Uterus (tissue), 4 donors: ENCODE results near the gene KCNC2. TPM values are rescaled to one million over a fixed set of nuclear protein-coding genes. Genes with fewer than 3 reads are reported as not detected.
"Not testable (repeated sequence)": the region's sequence is repeated elsewhere in the genome, so short reads cannot be mapped to it uniquely, and the experiment has no call there.

Experiments
- DNase-seq, 2 donors: peaks; one replicate each; pipeline ENCODE4 v3.0.0-alpha.2; 2019 to 2020
- H3K27ac ChIP-seq, 2 donors: fragments of 200-600 bp; sonication (generic); 1 replicate in 1 of 2; 2 replicates in 1 of 2; pipeline ENCODE4 v1.5.1; 2016 to 2018
- H3K27me3 ChIP-seq, 2 donors: fragments of 200-600 bp; sonication (generic); one replicate each; pipeline ENCODE4 v1.5.1; 2018 to 2019; ENCODE audit warnings: control low read depth in 1 of 2
- H3K36me3 ChIP-seq, 2 donors: fragments of 200-600 bp; sonication (generic); one replicate each; pipeline ENCODE4 v1.5.1; 2019; ENCODE audit warnings: control low read depth in 1 of 2
- H3K4me1 ChIP-seq, 2 donors: fragments of 200-600 bp; sonication (generic); one replicate each; pipeline ENCODE4 v1.5.1; 2018 to 2019; ENCODE audit warnings: control low read depth in 1 of 2
- H3K4me3 ChIP-seq, 2 donors: fragments of 200-600 bp; sonication (generic); 1 replicate in 1 of 2; 2 replicates in 1 of 2; pipeline ENCODE4 v1.5.1; 2018 to 2019; ENCODE audit warnings: mild to moderate bottlenecking in 1 of 2
- H3K9me3 ChIP-seq, 2 donors: fragments of 200-600 bp; sonication (generic); one replicate each; pipeline ENCODE4 v1.5.1; 2019; ENCODE audit warnings: control low read depth in 1 of 2
- POLR2A ChIP-seq, 2 donors: fragments of 450-650 bp; IDR thresholded peaks; one replicate each; pipeline ENCODE4 v1.6.1; 2016; ENCODE audit warnings: antibody characterized with exemption in 2 of 2, mild to moderate bottlenecking in 1 of 2, moderate library complexity in 1 of 2
- intact Hi-C: fragments of 100-400 bp; cut with DNase I; formaldehyde crosslinking; loops from one replicate; pipeline ENCODE4 v1.15.1; 2023; ENCODE audit warnings: low total_unique reads
- total RNA-seq, 4 donors: library from RNA; depleted of rRNA in 3 of 4; stranded (reverse); fragments of >200 nt in 3 of 4; gene quantifications; one replicate each; pipeline versions ENCODE4 v1.1.0 to v1.2.4, GENCODE V29; 2014 to 2023
- TF ChIP-seq, protein P1 (sequence below), 4 experiments: fragments of 200-600 bp in 2 of 4; fragments of 450-650 bp in 2 of 4; sonication (generic) in 2 of 4; IDR thresholded peaks; one replicate each; pipeline ENCODE4 v1.5.1; 2016 to 2019; ENCODE audit warnings: antibody characterized with exemption in 4 of 4, mild to moderate bottlenecking in 2 of 4, moderate library complexity in 1 of 4
- donor health status: DM: yes; HTN: yes; CAD: no.

Gene KCNC2
- total RNA-seq, 4 donors from 2014 or later: 3.6 TPM; not detected in 3

DNA sequence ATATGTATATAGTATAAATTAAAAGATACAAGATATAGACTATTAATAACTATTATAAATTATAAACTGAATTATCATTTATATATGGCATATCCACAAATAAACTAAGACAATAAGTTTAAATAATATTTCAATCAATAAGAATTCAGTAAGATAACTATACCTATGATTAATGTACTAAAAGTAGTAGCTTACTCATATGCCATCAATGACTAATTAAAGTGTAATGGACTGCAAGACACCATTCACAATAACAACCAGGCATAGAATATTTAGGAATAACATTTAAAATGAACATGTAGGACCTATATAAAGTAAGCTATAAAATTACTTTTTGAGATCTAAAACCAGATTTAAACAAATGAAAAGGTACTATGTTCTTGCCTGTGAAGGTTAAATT, 18.8 kb downstream of the KCNC2 start:
- H3K27ac ChIP-seq: no peak overlapping the region
- intact Hi-C loops: no loop called here
- no peaks in the 10 kb centered on the region for H3K27me3 ChIP-seq
- DNase-seq: no peak
- H3K4me1 ChIP-seq: no peaks in the 10 kb centered on the region
- H3K9me3 ChIP-seq: no peaks in the 10 kb centered on the region
- no peaks in the 10 kb centered on the region for H3K36me3 ChIP-seq
- no peak overlapping the region for H3K4me3 ChIP-seq
- no peak for TF ChIP-seq POLR2A (IDR thresholded peaks at IDR 0.05)
- TF ChIP-seq, protein P1, sequence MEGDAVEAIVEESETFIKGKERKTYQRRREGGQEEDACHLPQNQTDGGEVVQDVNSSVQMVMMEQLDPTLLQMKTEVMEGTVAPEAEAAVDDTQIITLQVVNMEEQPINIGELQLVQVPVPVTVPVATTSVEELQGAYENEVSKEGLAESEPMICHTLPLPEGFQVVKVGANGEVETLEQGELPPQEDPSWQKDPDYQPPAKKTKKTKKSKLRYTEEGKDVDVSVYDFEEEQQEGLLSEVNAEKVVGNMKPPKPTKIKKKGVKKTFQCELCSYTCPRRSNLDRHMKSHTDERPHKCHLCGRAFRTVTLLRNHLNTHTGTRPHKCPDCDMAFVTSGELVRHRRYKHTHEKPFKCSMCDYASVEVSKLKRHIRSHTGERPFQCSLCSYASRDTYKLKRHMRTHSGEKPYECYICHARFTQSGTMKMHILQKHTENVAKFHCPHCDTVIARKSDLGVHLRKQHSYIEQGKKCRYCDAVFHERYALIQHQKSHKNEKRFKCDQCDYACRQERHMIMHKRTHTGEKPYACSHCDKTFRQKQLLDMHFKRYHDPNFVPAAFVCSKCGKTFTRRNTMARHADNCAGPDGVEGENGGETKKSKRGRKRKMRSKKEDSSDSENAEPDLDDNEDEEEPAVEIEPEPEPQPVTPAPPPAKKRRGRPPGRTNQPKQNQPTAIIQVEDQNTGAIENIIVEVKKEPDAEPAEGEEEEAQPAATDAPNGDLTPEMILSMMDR (IDR thresholded peaks at IDR 0.05): no peak

DNA sequence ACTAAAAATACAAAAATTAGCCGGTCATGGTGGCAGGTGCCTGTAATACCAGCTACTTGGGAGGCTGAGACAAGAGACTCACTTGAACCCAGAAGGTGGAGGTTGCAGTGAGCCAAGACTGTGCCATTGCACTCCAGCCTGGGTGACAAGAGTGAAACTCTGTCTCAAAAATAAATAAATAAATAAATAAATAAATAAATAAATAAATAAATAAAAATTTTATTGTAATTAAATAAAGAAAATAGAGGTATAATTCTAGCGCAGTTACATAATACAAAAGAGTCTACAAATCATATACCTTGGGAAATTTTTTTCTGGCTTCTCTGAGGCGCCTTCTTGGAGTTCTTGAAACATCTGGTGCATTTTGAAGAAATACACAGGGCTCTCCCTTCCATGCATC, 23.8 kb downstream of the KCNC2 start:
- intact Hi-C loops, H3K9me3 ChIP-seq, H3K27ac ChIP-seq, H3K27me3 ChIP-seq, H3K4me3 ChIP-seq, H3K4me1 ChIP-seq, DNase-seq, H3K36me3 ChIP-seq: not testable (repeated sequence)

DNA sequence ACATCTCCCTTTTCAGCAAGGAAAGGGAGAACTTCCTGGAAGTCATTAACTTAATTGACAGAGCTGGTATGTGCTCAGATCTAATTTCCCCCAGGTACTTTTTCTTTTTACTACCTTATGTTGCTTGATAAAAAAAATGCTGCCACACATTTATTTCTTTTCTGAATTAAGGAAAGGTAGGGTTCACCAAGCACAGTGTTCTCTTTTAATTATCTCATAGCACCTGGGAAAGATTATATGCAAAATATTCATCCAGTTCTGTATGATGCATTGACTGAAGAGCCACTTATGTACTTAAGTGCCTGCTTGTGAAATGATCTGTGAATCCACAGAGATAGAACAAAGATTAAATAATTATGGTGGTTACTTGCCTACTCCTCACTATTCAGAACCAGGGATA, 25.1 kb downstream of the KCNC2 start:
- TF ChIP-seq POLR2A (IDR thresholded peaks at IDR 0.05): no peak
- Histone ChIP-seq H3K4me3 (no peak overlapping the region), H3K27me3 (no peaks in the 10 kb centered on the region), H3K9me3 (no peaks in the 10 kb centered on the region), H3K27ac (no peak overlapping the region), H3K36me3 (no peaks in the 10 kb centered on the region), H3K4me1 (no peaks in the 10 kb centered on the region)
- intact Hi-C loops: no loop called here
- no peak for DNase-seq

DNA sequence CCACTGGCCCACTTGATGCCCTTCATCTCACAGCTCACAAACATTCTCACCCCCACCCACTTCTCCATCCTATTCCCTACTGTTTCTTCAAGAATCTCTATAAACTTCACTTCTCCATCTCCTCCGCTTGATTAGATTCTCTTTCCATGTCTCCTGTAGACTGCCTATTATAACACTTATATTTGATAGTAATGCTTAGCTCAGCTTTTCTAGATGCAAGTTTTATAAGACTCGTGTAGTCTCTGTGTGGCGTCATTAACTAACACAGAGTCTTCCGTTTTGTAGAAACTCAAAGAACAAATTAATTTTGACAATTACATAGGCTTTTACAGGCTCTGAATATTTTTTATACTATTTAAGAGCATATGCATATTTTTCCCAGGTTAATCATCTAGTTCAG, 25.7 kb downstream of the KCNC2 start:
- no peaks in the 10 kb centered on the region for H3K4me1 ChIP-seq
- no peak overlapping the region for H3K27ac ChIP-seq
- H3K27me3 ChIP-seq: no peaks in the 10 kb centered on the region
- no peak for TF ChIP-seq POLR2A (IDR thresholded peaks at IDR 0.05)
- TF ChIP-seq, protein P1 (IDR thresholded peaks at IDR 0.05): no peak
- no peaks in the 10 kb centered on the region for H3K9me3 ChIP-seq
- H3K36me3 ChIP-seq: no peaks in the 10 kb centered on the region
- no peak for DNase-seq
- no peak overlapping the region for H3K4me3 ChIP-seq
- intact Hi-C loops: no loop called here

DNA sequence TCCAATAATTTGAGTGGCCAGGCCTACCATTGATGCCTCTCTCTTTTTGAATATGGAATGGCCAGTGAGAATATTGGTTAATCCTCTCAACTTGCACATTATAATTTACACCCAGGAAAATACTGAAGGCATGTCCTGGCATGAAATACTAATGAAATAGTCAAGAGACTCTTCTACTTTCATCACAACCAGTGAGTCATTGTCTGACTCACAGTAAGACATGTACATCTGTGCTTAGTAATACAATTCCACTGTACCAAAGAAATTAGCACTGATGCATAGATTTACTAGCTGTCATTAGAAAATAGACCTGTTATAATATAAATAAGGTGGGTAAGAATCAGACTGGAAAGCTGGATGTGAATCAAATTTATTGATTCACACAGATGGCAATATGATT, 31.6 kb downstream of the KCNC2 start:
- no peak overlapping the region for H3K27ac ChIP-seq
- no peaks in the 10 kb centered on the region for H3K9me3 ChIP-seq
- H3K4me1 ChIP-seq: no peaks in the 10 kb centered on the region
- no peak for DNase-seq
- intact Hi-C loops: no loop called here
- TF ChIP-seq, protein P1 (IDR thresholded peaks at IDR 0.05): no peak
- TF ChIP-seq POLR2A (IDR thresholded peaks at IDR 0.05): no peak
- H3K36me3 ChIP-seq: no peaks in the 10 kb centered on the region
- H3K4me3 ChIP-seq: no peak overlapping the region
- H3K27me3 ChIP-seq: no peaks in the 10 kb centered on the region

DNA sequence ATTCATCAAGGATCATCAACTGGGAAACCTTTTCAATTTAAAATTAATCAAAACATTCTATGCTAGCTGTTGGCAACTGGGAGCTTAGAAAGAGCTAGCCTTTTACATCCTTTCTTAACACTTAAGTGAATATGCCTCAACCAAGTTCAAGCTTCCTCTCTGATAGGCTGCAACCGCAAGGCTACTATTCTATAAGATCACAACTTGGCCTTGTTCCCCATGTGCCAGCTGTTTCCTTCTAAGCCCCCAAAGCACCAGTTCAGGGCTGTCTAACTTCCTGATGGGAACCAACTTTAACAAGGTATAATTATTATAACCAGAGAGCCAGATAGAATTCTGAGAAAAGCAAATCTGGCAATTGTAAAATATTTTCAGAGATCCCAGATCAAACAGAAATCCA, 37.0 kb downstream of the KCNC2 start:
- no peaks in the 10 kb centered on the region for H3K27me3 ChIP-seq
- H3K9me3 ChIP-seq: no peaks in the 10 kb centered on the region
- intact Hi-C loops: no loop called here
- H3K4me3 ChIP-seq: no peak overlapping the region
- no peak for DNase-seq
- TF ChIP-seq POLR2A (IDR thresholded peaks at IDR 0.05): no peak
- TF ChIP-seq, protein P1 (IDR thresholded peaks at IDR 0.05): no peak
- H3K36me3 ChIP-seq: no peaks in the 10 kb centered on the region
- no peaks in the 10 kb centered on the region for H3K4me1 ChIP-seq
- no peak overlapping the region for H3K27ac ChIP-seq
